Retinal pigment epithelial cell (primary cell): ENCODE measurements around the gene DNMBP.

ENCODE experiments used
- DNase-seq: peaks from one replicate; pipeline ENCODE4 v3.0.0-alpha.2; 2010; ENCODE audit warnings: low read depth
- H3K4me3 ChIP-seq: 2 replicates; pipeline ENCODE4 v1.5.1; 2011; ENCODE audit warnings: mild to moderate bottlenecking, low read length, control low read depth, moderate library complexity
- CTCF ChIP-seq: conservative IDR thresholded peaks from 2 replicates; pipeline ENCODE4 v1.5.1; 2011; ENCODE audit warnings: low read depth, low read length, control low read depth, inconsistent platforms

DNMBP gene

GRCh38 chr10:99853655-99854054 lies 156.1 kb downstream of the DNMBP start:
- no peak for DNase-seq
- H3K4me3 ChIP-seq, result no peak overlapping the region
- TF ChIP-seq CTCF, result no peak

- H3K4me3 ChIP-seq, result no peak overlapping the region
- DNase-seq, result no peak
- TF ChIP-seq CTCF, result no peak
These were observed 157.1 kb downstream of the DNMBP start for GRCh38 chr10:99852481-99853213.

GRCh38 chr10:99851825-99852224 lies 157.9 kb downstream of the DNMBP start:
- no peak for DNase-seq
- no peak for TF ChIP-seq CTCF

GRCh38 chr10:99850767-99851340 lies 158.9 kb downstream of the DNMBP start:
- no peak for DNase-seq
- no peak for TF ChIP-seq CTCF
- H3K4me3 ChIP-seq, result no peak overlapping the region

More at GRCh38 chr10:99851825-99852224, 157.9 kb downstream of the DNMBP start:
- no peak overlapping the region for H3K4me3 ChIP-seq

GRCh38 chr10:99850021-99850766 lies 159.6 kb downstream of the DNMBP start:
- H3K4me3 ChIP-seq, result no peak overlapping the region
- DNase-seq, result no peak
- TF ChIP-seq CTCF, result no peak

GRCh38 chr10:99849536-99849935 lies 160.2 kb downstream of the DNMBP start:
- DNase-seq, result no peak
- no peak overlapping the region for H3K4me3 ChIP-seq
- no peak for TF ChIP-seq CTCF

- DNase-seq, result no peak
- no peak for TF ChIP-seq CTCF
- H3K4me3 ChIP-seq, result no peak overlapping the region
These were observed 160.7 kb downstream of the DNMBP start for GRCh38 chr10:99849057-99849456.
